ENCODE measurements around the gene TAS1R1. TPM values are rescaled to one million over a fixed set of nuclear protein-coding genes. Genes with fewer than 3 reads are reported as not detected.
"Not testable (repeated sequence)": the region's sequence is repeated elsewhere in the genome, so short reads cannot be mapped to it uniquely, and the experiment has no call there.

The TAS1R1 gene
- total and polyA plus RNA-seq, 2 experiments from 2014 or later, result 0.19 TPM; not detected in 1

DNA sequence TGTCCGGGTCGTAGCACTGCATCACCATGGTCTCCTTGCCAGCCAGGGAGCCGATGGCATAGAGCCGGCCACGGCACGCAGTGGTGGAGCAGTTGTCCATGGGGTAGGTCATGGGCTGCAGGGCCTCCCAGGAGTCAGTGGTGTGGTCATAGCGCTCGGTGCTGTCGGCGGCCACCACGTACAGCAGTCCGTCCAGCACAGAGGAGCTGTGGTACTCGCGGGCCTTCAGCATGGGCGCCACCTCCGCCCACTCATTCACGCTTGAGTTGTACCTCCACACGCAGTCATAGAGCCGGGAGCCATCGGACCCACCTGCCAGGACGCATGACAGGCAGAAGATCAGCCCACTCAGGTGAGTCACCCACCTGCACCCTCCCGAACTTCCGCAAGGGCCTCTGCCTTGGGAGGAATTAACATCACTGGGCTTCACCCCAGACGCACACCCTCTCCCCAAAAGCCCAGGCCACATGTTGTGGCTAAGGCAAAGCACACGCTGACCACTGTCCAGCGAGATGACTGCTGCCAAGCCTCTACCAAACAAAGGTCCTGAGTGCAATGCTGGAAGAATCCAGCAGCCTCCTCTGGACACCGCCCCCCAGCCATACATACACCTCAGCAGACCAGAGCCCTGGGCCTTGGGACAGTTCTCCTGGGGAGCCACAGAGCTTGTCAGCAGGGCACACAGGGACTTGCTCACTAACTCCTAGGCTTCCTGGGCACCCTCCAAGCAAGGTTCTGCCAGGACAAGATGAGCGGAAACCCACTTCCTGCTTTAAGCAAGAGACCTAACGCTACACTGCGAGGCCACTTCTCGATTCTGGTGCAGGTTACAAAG, 44.3 kb downstream of the TAS1R1 start:
- Histone ChIP-seq H3K36me3 (ENCODE audit: insufficient read depth) (peaks cover 5% of the 10 kb centered on the region), H3K27ac (ENCODE audit: low read depth) (no peak overlapping the region), H3K4me1 (ENCODE audit: insufficient read depth) (peaks cover 9% of the 10 kb centered on the region), H3K9me2 (ENCODE audit: insufficient read depth) (no peaks in the 10 kb centered on the region), H3F3A (replicated peaks; ENCODE audit: low read depth) (peaks cover 10% of the 10 kb centered on the region; the same call in 1 of the 2 replicates), H3K4me2 (peak overlapping the region; percentile 81; the same call in 1 of the 2 replicates), H4K20me1 (replicated peaks; ENCODE audit: insufficient read depth) (peaks cover 41% of the 10 kb centered on the region), H3K4me3 (0 out of 2 replicates have a peak overlapping the region, but pooled peaks have one; percentile 34), H3K79me2 (replicated peaks; ENCODE audit: insufficient read depth) (peaks cover 57% of the 10 kb centered on the region), H2AFZ (no peak overlapping the region), H3K27me3 (ENCODE audit: insufficient read depth) (peaks cover 5% of the 10 kb centered on the region; the same call in 1 of the 2 replicates)
- H3K36me3 Mint-ChIP-seq (ENCODE audit: low read depth), result peaks cover 59% of the 10 kb centered on the region
- no peak overlapping the region for H3K27ac Mint-ChIP-seq
- peaks cover 19% of the 10 kb centered on the region for H3K4me1 Mint-ChIP-seq
- TF ChIP-seq, protein P1, sequence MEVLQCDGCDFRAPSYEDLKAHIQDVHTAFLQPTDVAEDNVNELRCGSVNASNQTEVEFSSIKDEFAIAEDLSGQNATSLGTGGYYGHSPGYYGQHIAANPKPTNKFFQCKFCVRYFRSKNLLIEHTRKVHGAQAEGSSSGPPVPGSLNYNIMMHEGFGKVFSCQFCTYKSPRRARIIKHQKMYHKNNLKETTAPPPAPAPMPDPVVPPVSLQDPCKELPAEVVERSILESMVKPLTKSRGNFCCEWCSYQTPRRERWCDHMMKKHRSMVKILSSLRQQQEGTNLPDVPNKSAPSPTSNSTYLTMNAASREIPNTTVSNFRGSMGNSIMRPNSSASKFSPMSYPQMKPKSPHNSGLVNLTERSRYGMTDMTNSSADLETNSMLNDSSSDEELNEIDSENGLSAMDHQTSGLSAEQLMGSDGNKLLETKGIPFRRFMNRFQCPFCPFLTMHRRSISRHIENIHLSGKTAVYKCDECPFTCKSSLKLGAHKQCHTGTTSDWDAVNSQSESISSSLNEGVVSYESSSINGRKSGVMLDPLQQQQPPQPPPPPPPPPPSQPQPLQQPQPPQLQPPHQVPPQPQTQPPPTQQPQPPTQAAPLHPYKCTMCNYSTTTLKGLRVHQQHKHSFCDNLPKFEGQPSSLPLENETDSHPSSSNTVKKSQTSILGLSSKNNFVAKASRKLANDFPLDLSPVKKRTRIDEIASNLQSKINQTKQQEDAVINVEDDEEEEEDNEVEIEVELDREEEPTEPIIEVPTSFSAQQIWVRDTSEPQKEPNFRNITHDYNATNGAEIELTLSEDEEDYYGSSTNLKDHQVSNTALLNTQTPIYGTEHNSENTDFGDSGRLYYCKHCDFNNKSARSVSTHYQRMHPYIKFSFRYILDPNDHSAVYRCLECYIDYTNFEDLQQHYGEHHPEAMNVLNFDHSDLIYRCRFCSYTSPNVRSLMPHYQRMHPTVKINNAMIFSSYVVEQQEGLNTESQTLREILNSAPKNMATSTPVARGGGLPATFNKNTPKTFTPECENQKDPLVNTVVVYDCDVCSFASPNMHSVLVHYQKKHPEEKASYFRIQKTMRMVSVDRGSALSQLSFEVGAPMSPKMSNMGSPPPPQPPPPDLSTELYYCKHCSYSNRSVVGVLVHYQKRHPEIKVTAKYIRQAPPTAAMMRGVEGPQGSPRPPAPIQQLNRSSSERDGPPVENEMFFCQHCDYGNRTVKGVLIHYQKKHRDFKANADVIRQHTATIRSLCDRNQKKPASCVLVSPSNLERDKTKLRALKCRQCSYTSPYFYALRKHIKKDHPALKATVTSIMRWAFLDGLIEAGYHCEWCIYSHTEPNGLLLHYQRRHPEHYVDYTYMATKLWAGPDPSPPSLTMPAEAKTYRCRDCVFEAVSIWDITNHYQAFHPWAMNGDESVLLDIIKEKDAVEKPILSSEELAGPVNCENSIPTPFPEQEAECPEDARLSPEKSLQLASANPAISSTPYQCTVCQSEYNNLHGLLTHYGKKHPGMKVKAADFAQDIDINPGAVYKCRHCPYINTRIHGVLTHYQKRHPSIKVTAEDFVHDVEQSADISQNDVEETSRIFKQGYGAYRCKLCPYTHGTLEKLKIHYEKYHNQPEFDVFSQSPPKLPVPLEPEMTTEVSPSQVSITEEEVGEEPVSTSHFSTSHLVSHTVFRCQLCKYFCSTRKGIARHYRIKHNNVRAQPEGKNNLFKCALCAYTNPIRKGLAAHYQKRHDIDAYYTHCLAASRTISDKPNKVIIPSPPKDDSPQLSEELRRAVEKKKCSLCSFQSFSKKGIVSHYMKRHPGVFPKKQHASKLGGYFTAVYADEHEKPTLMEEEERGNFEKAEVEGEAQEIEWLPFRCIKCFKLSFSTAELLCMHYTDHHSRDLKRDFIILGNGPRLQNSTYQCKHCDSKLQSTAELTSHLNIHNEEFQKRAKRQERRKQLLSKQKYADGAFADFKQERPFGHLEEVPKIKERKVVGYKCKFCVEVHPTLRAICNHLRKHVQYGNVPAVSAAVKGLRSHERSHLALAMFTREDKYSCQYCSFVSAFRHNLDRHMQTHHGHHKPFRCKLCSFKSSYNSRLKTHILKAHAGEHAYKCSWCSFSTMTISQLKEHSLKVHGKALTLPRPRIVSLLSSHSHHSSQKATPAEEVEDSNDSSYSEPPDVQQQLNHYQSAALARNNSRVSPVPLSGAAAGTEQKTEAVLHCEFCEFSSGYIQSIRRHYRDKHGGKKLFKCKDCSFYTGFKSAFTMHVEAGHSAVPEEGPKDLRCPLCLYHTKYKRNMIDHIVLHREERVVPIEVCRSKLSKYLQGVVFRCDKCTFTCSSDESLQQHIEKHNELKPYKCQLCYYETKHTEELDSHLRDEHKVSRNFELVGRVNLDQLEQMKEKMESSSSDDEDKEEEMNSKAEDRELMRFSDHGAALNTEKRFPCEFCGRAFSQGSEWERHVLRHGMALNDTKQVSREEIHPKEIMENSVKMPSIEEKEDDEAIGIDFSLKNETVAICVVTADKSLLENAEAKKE (CRISPR knock-in tag; IDR thresholded peaks at IDR 0.05), result no peak
- no peak for TF ChIP-seq ETS1 (IDR thresholded peaks at IDR 0.05)
- TF ChIP-seq ZNF114 (CRISPR knock-in tag; IDR thresholded peaks at IDR 0.05), result no peak
- TF ChIP-seq EZH2phosphoT487 (IDR thresholded peaks at IDR 0.05; ENCODE audit: unreplicated experiment), result no peak
- H3K4me3 Mint-ChIP-seq, result peak overlapping the region; percentile 53
- ATAC-seq (no peak), DNase-seq (ENCODE audit: low spot score) (no peak)
- H3K27me3 Mint-ChIP-seq (ENCODE audit: insufficient read depth, low read depth, poor library complexity), result peaks cover 20% of the 10 kb centered on the region
- H3K9me3 Mint-ChIP-seq, result no peaks in the 10 kb centered on the region

- H3F3A ChIP-seq (replicated peaks; ENCODE audit: low read depth), result not testable (repeated sequence)
Observed at GRCh38 chr1:6599991-6600390, 44.9 kb downstream of the TAS1R1 start.

More at GRCh38 chr1:6599991-6600390, 44.9 kb downstream of the TAS1R1 start:
- peaks cover 57% of the 10 kb centered on the region for H3K79me2 ChIP-seq (replicated peaks; ENCODE audit: insufficient read depth)
- DNase-seq (ENCODE audit: low spot score); ATAC-seq; H3K36me3 ChIP-seq (ENCODE audit: insufficient read depth); H3K9me2 ChIP-seq (ENCODE audit: insufficient read depth); H3K27me3 ChIP-seq (ENCODE audit: insufficient read depth); H3K27ac ChIP-seq (ENCODE audit: low read depth); H2AFZ ChIP-seq; H3K4me1 ChIP-seq (ENCODE audit: insufficient read depth); H3K9me3 Mint-ChIP-seq: not testable (repeated sequence)
- H3K4me3 ChIP-seq, result peak overlapping the region; percentile 98
- Mint-ChIP-seq H3K4me1 (peaks cover 20% of the 10 kb centered on the region), H3K36me3 (ENCODE audit: low read depth) (peaks cover 55% of the 10 kb centered on the region), H3K27ac (peak overlapping the region; percentile 75; the same call in 1 of the 2 replicates), H3K27me3 (ENCODE audit: insufficient read depth, low read depth, poor library complexity) (peaks cover 20% of the 10 kb centered on the region), H3K4me3 (peak overlapping the region; percentile 91)
- H4K20me1 ChIP-seq (replicated peaks; ENCODE audit: insufficient read depth), result peaks cover 41% of the 10 kb centered on the region
- peak overlapping the region; percentile 81 for H3K4me2 ChIP-seq
